Measurements from ENCODE around the gene TAAR5.
"Not testable (repeated sequence)": the region's sequence is repeated elsewhere in the genome, so short reads cannot be mapped to it uniquely, and the experiment has no call there.

The TAAR5 gene, protein sequence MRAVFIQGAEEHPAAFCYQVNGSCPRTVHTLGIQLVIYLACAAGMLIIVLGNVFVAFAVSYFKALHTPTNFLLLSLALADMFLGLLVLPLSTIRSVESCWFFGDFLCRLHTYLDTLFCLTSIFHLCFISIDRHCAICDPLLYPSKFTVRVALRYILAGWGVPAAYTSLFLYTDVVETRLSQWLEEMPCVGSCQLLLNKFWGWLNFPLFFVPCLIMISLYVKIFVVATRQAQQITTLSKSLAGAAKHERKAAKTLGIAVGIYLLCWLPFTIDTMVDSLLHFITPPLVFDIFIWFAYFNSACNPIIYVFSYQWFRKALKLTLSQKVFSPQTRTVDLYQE

DNA sequence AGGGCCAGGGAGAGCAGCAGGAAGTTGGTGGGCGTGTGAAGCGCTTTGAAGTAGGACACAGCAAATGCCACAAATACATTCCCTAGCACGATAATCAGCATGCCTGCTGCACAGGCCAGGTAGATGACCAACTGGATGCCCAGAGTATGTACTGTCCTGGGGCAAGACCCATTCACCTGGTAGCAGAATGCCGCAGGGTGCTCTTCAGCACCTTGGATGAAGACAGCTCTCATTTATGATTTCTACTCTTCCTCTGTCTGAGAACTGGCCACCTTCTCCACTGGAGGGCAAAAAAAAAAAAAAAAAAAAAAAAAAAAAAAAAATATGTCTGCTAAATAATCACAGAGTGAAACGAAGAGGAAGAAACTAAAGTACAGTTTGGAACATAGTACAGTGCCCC is at the start of gene TAAR5:
Gene TAAR5 (minus strand): TSS at position 288 of the 400 bp plus-strand sequence. CDS start 55 bp downstream, at position 233.
- no peak for DNase-seq

DNA sequence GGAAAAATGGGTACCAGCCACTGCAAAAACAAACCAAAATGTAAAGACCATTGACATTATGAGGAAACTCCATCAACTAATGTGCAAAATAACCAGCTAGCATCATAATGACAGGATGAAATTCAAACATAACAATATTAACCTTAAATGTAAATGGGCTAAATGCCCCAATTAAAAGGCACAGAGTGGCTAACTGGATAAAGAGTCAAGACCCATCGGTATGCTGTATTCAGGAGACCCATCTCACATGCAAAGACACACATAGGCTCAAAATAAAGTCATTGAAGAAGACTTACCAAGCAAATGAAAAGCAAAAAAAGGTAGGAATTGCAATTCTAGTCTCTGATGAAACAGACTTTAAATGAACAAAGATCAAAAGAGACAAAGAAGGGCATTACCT is 47.6 kb upstream of the TAAR5 start:
- not testable (repeated sequence) for DNase-seq

DNA sequence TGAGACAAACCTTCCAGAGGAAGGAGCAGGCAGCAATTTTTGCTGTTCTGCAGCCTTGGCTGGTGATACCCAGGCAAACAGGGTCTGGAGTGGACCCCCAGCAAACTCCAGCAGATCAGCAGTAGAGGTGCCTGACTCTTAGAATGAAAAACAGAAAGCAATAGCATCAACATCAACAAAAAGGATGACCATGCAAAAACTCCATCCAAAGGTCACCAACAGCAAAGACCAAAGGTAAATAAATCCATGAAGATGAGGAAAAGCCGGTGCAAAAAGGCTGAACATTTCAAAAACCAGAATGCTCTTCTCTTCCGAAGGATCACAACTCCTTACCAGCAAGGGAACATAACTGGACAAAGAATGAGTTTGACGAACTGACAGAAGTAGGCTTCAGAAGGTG is 46.4 kb upstream of the TAAR5 start:
- not testable (repeated sequence) for DNase-seq

DNA sequence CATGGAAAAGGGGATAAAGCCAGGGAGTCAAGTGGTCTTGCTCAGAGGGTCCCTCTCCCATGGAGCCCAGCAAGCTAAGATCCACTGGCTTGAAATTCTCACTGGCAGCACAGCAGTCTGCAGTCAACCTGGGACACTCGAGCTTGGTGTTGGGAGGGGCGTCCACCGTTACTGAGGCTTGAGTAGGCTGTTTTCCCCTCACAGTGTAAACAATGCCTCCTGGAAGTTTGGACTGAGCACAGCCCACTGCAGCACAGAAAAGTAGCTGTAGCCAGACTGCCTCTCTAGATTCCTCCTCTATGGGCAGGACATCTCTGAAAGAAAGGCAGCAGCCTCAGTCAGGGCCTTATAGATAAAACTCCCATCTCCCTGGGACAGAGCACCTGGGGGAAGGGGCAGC is 45.7 kb upstream of the TAAR5 start:
- not testable (repeated sequence) for DNase-seq

DNA sequence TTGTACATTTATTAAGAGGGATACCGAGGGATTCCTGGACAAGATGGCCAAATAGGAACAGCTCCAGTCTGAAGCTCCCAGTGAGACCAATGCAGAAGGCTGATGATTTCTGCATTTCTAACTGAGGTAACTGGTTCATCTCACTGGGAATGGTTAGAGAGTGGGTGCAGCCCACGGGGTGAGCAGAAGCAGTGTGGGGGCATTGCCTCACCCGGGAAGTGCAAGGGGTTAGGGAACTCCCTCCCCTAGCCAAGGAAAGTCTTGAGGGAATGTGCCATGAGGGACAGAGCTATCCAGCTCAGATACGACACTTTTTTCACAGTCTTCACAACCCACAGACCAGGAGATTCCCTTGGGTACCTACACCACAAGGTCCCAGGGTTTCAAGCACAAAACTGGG is 45.3 kb upstream of the TAAR5 start:
- DNase-seq, result no peak

DNA sequence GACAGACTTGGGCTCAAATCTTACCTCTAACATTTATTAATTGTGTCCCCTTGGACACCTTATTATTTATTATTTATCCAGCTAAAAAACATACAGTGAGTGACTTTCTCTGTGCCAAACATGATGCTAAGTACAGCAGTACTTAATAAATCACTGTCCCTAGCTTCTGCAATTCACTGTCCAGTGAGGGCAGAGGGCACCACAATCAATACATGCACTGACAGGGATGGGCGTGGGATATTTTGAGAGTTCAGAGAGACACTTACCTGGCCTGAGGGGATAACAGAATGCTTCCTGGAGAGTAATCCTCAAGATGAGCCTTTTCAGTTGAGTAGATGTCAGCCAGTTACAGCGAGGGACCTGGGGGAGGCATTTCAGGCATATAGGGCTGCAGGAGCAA is 43.8 kb upstream of the TAAR5 start:
- DNase-seq, result no peak

DNA sequence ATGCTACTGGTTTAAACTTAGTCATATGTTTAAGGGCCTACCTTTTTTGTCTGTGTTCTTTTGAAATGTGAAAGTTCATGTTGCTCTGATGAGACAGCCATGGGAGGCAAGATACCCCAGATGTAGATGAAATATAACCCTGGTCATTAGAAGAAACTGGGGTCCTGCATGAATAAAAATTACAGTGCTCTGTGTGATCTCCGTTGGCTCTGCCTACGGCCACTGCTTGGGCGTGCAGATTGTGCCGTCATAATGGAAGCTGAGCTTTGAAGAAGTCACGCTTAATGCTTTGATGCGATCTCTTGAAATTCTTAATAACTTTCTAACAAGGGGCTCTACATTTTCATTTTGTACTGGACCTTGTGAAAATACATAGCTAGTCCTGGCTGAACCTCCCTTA is 34.6 kb upstream of the TAAR5 start, which contains the start of gene TAAR2:
Gene TAAR2 (minus strand): TSS at position 101 of the 400 bp plus-strand sequence. CDS start 0 bp downstream, at position 101.
- DNase-seq, result no peak

DNA sequence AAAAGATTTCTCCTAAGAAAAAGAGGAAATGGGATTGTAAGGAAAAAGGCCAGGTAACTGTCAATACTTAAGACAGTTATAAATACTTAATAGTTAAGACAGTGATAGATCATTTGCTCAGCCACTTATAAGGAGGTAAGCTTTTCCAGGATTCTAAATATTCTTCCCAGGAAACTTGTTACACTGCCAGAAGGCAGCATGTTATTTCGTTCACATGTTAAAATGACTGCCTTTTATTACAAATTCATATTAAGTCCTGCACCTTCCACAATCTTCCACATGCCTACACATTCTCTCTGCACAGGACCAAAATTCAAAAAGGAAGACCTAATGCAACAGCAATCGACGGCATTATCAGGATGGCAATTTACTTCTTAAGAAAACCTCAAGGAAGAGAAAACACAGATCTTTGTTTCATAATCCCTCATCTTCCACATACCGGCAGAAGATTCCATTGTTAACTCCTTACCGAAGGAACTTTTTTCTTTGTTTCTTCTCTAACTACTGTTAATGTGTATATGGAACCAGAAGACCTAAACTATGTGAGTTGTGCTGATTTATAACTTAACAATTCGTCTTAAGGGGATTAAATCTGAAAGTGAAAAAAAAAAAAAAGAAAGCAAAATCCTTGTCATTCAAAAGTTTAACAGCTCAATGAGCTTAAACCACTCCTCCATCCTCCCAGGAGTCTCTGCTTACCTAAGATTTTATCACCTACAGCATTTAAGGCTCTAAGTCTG is 33.7 kb upstream of the TAAR5 start:
- no peak for DNase-seq

DNA sequence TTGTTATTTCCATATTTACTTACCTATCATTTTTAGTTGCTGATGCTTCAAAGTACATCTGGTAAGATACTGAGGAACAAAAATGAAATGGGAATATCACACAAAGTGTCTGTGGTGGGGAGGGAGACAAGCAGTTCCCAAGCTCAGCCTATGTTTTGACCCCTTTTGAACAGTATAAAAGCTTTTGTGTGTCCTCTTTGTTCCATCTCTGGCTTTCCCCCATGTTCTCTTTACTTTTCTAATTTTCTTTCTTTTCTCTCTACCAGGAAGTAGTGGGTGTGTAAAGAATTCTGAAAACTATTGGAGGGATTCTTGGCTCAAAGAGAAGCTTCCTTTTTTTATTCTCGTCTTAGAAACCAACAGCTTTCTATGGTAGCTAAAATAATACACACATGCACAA is 27.1 kb upstream of the TAAR5 start:
- no peak for DNase-seq

DNA sequence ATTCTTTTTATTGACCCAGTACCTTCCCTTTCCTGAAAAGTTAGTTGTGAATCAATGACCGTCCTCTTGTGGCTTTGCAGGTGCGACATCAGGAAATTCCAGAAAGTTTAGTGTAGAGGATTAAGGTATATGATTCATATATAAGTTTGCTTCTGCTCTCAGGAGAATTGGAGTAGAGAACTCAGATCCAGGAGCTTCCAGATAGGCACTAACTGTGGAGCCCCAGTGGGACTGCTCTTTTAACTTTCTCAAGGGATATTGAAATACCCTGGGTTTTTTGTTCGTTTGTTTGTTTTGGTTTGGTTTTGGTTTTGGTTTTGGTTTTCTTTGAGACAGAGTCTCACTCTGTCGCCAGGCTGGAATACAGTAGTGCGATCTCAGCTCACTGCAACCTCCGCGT is 25.0 kb upstream of the TAAR5 start:
- no peak for DNase-seq

DNA sequence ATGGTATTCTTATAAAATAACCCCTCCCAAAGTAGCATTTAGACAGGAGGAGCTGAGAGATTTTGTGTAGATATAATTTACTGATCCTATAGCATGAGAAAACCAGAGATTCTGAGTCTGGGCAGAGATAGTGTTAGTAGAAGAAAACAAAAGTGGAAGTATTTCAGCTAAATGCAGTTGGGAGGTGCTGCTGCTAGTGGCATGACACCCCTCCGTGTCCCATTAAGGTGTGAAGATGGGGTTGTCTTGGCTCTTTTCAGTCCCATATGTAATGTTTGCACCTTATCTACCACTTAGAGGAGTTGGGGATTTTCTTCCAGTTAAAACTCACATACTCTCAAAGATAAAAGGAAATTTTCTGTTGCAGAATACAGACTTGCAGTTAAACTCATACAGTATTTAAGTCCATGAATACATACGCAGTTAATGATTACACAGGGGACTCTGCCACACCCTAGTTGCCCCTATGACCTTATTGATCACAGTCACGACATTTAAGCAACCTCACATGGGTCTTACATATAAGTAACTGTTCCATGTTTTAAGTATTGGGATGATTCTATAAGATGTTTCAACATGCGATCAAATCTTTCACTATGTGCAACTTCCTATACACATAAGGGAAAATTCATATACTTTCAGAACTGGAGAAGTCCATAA is 23.0 kb upstream of the TAAR5 start:
- DNase-seq, result no peak

DNA sequence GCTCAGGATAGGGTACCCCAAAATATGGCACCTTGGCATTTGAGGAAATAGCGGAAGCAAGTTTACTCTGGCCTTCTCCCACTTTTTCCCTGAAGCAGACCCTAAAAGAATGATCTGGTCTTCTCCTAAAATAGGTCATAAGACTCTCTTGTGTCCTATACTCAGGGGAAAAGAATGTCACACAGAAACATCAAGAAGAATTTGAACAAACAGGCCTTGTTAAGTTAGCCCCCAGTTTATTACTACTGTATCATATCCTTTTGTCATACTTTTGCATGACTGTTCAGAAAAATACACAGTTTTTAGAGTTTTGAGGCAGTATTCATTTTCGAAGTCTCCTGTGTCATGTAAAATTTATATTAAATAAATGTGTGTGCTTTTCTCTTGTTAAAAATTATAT is 22.1 kb upstream of the TAAR5 start:
- DNase-seq, result no peak

DNA sequence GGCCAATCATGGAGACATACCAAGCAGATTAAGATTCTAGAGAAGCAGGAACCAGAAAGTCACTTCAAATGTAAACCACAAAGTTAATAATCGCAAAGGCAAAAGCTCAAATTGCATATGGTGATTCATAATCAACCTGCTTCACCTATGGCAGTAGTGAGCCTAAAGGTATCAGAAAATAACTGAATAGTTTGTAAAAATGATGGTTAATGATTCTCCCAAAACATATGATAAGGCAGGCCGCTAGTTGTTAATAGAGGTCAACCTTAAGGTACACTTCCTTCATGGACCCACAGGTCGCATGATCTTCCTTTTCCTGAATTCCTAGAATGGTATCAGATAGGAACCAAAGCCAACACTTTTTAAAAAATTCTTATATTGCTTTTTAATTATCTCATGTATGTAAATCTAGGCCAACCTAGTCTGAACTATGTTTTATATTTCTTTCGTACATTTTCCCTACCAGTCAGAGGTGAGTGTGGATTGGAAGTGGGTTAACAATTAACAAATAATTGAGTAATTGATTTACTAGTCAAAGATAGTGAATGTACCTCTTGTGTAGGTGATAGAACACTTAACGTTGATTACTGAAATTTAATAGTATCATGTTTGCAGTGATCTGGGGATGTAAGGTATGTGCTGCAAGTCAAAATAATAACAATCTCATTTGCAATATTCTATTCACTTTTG is 18.1 kb upstream of the TAAR5 start:
- no peak for DNase-seq

DNA sequence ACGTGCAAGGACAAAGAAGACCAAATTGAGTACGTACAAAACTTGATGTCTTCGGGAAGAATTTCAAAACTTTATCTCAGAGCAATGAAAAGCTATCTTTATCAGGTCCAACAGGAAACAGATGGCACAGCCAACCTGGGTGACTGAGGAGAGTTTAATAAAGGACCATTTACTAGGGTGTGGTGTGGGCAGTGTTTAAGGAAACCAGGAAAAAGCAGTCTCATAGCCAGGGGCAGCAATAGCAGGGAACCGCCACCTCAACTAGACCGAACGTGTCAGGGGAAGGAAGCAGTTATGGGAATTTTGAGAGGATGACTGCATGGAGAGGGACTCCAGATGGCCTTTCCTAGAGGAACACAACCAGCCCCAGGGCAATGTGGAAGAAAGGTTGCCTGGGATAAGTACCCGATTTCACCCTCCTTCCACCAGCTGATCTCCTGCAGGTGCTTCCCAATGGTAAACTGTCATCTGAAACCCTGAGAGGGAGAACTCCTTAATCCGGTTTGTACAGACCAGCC is 15.2 kb upstream of the TAAR5 start:
- DNase-seq, result no peak

DNA sequence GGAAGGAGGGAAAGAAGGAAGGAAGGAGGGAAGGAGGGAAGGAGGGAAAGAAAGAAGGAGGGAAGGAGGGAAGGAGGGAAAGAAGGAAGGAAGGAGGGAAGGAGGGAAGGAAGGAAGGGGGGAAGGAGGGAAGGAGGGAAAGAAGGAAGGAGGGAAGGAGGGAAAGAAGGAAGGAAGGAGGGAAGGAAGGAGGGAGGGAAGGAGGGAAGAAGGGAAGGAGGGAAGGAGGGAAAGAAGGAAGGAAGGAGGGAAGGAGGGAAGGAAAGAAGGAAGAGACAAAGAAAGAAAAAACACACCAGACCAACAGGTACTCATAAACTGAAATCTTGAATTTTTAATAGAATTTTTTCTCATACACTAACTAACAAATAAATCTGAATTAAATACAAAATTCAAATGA is 11.4 kb upstream of the TAAR5 start:
- not testable (repeated sequence) for DNase-seq

DNA sequence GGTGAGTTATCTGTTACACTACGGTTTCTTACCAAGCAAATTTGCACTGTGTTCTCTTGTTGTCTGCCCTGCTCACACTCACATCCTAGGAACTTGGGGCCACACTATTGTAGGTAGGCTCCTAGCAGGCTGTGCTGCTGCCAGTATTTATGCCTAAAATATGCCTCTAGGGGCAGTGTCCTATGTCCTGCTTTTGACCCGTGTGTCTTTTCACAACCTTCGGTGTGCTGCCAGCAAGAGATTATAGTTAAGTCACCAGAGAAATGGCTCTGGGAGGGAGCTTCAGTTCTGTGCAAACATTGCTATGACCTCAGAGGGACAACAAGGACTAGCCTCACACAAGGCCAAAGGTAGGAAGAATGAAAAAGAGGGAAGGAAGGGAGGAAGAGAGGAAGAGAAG is 8.9 kb upstream of the TAAR5 start:
- no peak for DNase-seq

DNA sequence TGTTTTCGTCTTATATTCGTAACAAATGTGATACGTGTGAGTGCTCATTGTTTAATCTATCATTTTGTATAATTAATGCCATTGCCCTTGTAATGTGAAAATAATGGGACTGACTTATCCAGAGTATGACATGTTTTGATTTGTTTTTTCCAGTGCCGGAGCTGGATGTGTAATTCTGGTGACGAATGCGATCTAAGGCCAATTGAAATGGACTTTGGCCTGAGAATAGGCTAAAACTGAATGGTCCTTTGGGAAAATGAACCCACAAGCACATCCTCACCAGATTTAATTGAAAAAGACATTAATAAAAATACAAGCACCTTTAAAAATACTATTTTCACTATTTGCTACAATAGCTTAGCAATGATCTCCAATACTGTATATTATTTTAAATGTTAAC is 6.7 kb upstream of the TAAR5 start:
- DNase-seq, result no peak

DNA sequence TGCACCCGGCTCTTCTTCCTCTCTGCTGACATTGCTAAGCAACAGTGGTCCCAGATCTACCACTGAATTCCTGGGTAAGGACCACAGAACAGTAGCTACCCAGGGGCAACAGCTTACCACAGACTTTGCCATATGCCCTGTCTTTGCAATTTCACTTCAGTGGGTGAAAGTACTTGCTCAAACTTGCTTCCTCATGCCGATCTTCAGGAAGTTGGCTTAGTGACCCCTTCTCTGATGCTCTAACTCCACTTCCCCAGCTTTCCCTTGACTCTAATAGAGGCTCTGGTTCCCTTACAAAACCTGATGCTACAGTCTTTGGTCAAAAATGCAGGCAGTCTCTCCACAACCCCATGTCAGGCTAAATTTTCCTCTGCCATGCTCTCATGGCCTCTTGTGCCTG is 3.3 kb upstream of the TAAR5 start:
- no peak for DNase-seq

DNA sequence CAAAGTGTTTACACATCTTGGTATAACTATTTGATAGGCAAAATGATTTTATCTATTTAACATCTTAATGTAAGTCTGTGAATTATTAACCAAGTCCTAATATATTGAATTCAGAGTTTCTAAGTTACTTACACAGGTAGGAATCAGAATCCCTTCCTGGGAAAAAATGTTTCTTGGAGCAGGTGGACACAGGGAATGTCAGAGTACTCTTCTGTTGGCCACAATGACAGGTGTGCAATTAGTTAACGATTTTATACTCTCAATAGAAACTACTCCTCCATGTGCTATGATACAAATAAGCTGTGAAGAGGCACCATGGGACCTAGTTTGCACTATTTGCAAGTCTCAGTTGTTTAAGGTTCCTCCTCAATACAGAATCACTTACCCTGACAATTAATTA is 821 bp upstream of the TAAR5 start:
- DNase-seq, result no peak

DNA sequence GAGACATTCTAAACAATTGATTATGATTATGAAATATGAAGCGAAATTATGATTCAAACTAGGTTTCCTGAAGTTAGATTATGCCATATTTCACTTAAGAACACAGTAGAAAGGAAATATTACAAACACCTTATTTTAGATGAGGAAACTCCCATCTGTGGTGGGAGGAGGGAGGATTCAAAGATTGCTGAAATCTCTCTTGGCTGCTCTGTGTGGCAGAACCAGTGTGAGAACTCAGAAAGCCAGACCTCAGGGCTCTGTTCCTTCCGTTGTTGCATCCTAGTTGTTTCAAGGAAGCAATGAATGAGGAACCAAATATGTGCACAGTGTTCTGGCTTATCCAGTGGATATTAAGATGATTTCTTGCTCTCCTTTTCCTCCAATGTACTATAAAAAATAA is 2.1 kb downstream of the TAAR5 start:
- DNase-seq, result no peak

DNA sequence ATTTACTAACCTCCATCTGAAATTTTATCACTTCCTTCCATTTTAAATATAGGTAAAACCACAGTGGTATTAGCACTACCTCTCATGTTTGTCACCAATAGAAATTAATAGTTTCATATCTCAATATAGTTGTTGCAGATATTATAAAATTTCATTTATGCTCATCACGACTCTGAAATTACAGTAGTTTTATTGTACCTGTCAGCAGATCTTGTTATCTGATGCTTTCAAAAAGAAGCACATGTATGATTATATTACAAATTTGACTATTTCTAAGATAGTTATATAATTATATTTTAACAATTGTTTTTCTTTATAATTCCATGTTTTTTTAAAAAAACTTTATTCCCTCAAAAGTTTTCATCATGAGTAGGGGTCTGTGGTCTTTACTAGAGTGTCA is 4.8 kb downstream of the TAAR5 start:
- DNase-seq, result no peak

DNA sequence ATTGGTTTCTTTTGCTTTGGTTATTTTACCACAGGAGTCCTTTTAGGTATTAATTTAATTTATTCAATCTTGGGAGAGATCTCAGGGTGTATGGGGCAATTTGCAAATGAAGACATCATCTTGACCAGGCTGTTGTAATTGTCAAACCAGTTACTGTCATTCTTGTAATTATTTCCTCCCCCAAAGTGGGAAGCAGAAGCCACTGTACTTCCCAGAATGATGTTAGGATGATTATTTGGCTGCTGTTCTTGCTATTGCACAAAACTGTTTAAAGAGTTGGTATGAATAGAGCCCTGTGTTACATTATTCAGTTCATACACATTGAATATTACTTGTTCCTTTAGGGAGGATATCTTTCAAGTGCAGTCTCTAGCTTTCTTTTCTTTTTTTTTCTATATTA is 17.8 kb downstream of the TAAR5 start:
- DNase-seq, result no peak

DNA sequence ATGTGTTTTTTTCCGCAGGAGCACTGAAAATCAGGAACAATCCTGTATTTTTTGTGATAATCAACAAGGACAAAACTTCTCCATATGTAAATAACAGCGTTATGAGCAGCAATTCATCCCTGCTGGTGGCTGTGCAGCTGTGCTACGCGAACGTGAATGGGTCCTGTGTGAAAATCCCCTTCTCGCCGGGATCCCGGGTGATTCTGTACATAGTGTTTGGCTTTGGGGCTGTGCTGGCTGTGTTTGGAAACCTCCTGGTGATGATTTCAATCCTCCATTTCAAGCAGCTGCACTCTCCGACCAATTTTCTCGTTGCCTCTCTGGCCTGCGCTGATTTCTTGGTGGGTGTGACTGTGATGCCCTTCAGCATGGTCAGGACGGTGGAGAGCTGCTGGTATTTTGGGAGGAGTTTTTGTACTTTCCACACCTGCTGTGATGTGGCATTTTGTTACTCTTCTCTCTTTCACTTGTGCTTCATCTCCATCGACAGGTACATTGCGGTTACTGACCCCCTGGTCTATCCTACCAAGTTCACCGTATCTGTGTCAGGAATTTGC is 19.2 kb downstream of the TAAR5 start, which contains the start of gene TAAR6:
Gene TAAR6 (plus strand): TSS at position 102 of the 557 bp plus-strand sequence. CDS start 0 bp downstream, at position 102.
- no peak for DNase-seq
